ENCODE measurements around the gene PMIS2.

Gene PMIS2

GRCh38 chr19:35618857-35619256, 32.9 kb downstream of the PMIS2 start:
- H3K27me3 ChIP-seq (ENCODE audit: insufficient read depth, low read length): no peaks in the 10 kb centered on the region
- H2AFZ ChIP-seq (ENCODE audit: insufficient read depth, low read length, poor library complexity): no peak overlapping the region
- no peak overlapping the region for H4K8ac ChIP-seq (ENCODE audit: low read depth, low read length)
- peaks cover 2% of the 10 kb centered on the region for H3K9me3 ChIP-seq (ENCODE audit: insufficient read depth, low read depth, low read length)
- no peak overlapping the region for H2BK5ac ChIP-seq (ENCODE audit: low read depth, low read length, poor library complexity)
- no peak overlapping the region for H2AK5ac ChIP-seq (ENCODE audit: low read length)
- no peak overlapping the region for H3K18ac ChIP-seq (ENCODE audit: low read length)
- no peak overlapping the region for H3K9ac ChIP-seq (ENCODE audit: low read length)
- no CpG with 5 or more reads among the region's 7 CpGs for WGBS (ENCODE audit: extremely low coverage, insufficient coverage, insufficient read length)
- no peak overlapping the region for H3K4me3 ChIP-seq (ENCODE audit: low read depth, low read length)
- DNase-seq: no peak
- no peak overlapping the region for H4K91ac ChIP-seq (ENCODE audit: low read depth, low read length)
- no peaks in the 10 kb centered on the region for H3K79me1 ChIP-seq (ENCODE audit: low read length)
- no peaks in the 10 kb centered on the region for H3K79me2 ChIP-seq (ENCODE audit: control insufficient read depth, insufficient read depth, low read length, poor library complexity)
- H3K27ac ChIP-seq (ENCODE audit: low read depth, low read length): no peak overlapping the region
- H2BK12ac ChIP-seq (ENCODE audit: low read length): no peak overlapping the region
- peaks cover 40 to 53% of the 10 kb centered on the region in 2 experiments for H3K36me3 ChIP-seq (ENCODE audit: control insufficient read depth in 1 of 2, insufficient read depth in 2 of 2, low read length in 2 of 2)
- no peak overlapping the region for H3K14ac ChIP-seq (ENCODE audit: low read length)
- no peak overlapping the region for H3K4me2 ChIP-seq (ENCODE audit: low read length)
- H4K12ac ChIP-seq (ENCODE audit: low read depth, low read length): no peak overlapping the region
- H3K4ac ChIP-seq (ENCODE audit: low read depth, low read length): no peak overlapping the region
- H3K23ac ChIP-seq (ENCODE audit: low read length): no peak overlapping the region
- no peaks in the 10 kb centered on the region for H3K4me1 ChIP-seq (ENCODE audit: control insufficient read depth in 1 of 2, insufficient read depth in 2 of 2, low read length in 2 of 2)
- H2BK120ac ChIP-seq (ENCODE audit: insufficient read depth, low read length, poor library complexity): no peak overlapping the region

- H3K9ac ChIP-seq (ENCODE audit: low read length): no peak overlapping the region
- H3K79me1 ChIP-seq (ENCODE audit: low read length): no peaks in the 10 kb centered on the region
- H2AK5ac ChIP-seq (ENCODE audit: low read length): no peak overlapping the region
- no peaks in the 10 kb centered on the region for H3K79me2 ChIP-seq (ENCODE audit: control insufficient read depth, insufficient read depth, low read length, poor library complexity)
- H2BK12ac ChIP-seq (ENCODE audit: low read length): no peak overlapping the region
- H3K27me3 ChIP-seq (ENCODE audit: insufficient read depth, low read length): no peaks in the 10 kb centered on the region
- no peak overlapping the region for H3K4ac ChIP-seq (ENCODE audit: low read depth, low read length)
- H4K12ac ChIP-seq (ENCODE audit: low read depth, low read length): no peak overlapping the region
- peaks cover 2% of the 10 kb centered on the region for H3K9me3 ChIP-seq (ENCODE audit: insufficient read depth, low read depth, low read length)
- H3K14ac ChIP-seq (ENCODE audit: low read length): no peak overlapping the region
- H3K4me2 ChIP-seq (ENCODE audit: low read length): no peak overlapping the region
- no peak overlapping the region for H3K27ac ChIP-seq (ENCODE audit: low read depth, low read length)
- no peak overlapping the region for H3K4me3 ChIP-seq (ENCODE audit: low read depth, low read length)
- WGBS (ENCODE audit: extremely low coverage, insufficient coverage, insufficient read length): no CpG with 5 or more reads among the region's 12 CpGs
- DNase-seq: no peak
- no peak overlapping the region for H4K91ac ChIP-seq (ENCODE audit: low read depth, low read length)
- no peak overlapping the region for H2BK5ac ChIP-seq (ENCODE audit: low read depth, low read length, poor library complexity)
- peaks cover 40 to 53% of the 10 kb centered on the region in 2 experiments for H3K36me3 ChIP-seq (ENCODE audit: control insufficient read depth in 1 of 2, insufficient read depth in 2 of 2, low read length in 2 of 2)
- H3K18ac ChIP-seq (ENCODE audit: low read length): no peak overlapping the region
- no peak overlapping the region for H3K23ac ChIP-seq (ENCODE audit: low read length)
- no peaks in the 10 kb centered on the region for H3K4me1 ChIP-seq (ENCODE audit: control insufficient read depth in 1 of 2, insufficient read depth in 2 of 2, low read length in 2 of 2)
- no peak overlapping the region for H2BK120ac ChIP-seq (ENCODE audit: insufficient read depth, low read length, poor library complexity)
- H4K8ac ChIP-seq (ENCODE audit: low read depth, low read length): no peak overlapping the region
- H2AFZ ChIP-seq (ENCODE audit: insufficient read depth, low read length, poor library complexity): no peak overlapping the region
Observed at GRCh38 chr19:35619290-35619923, 33.4 kb downstream of the PMIS2 start.

DNA sequence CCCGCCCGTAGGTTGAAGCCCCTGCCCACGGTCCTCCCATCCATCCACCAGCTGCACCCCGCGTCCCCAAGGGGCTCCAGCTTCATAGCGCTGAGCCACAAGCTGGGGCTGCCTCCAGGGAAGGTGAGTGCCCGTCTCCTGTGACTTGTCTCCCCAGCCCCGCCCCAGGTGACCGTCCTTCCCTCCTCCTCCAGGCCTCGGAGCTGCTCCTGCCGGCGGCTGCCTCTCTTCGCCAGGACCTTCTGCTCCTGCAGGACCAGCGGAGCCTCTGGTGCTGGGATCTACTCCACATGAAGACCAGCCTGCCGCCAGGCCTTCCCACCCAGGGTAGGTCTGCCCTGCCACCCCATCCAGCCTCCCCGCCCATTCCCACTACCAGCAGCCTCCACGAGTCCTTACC, 34.0 kb downstream of the PMIS2 start:
- Histone ChIP-seq H3K4me2 (ENCODE audit: low read length) (no peak overlapping the region), H2BK5ac (ENCODE audit: low read depth, low read length, poor library complexity) (no peak overlapping the region), H3K79me2 (ENCODE audit: control insufficient read depth, insufficient read depth, low read length, poor library complexity) (no peaks in the 10 kb centered on the region), H2AK5ac (ENCODE audit: low read length) (no peak overlapping the region), H3K36me3 (ENCODE audit: control insufficient read depth in 1 of 2, insufficient read depth in 2 of 2, low read length in 2 of 2) (peaks cover 38 to 48% of the 10 kb centered on the region in 2 experiments), H3K4me1 (ENCODE audit: control insufficient read depth in 1 of 2, insufficient read depth in 2 of 2, low read length in 2 of 2) (no peaks in the 10 kb centered on the region), H3K27me3 (ENCODE audit: insufficient read depth, low read length) (no peaks in the 10 kb centered on the region), H2BK120ac (ENCODE audit: insufficient read depth, low read length, poor library complexity) (no peak overlapping the region), H2BK12ac (ENCODE audit: low read length) (no peak overlapping the region), H4K8ac (ENCODE audit: low read depth, low read length) (no peak overlapping the region), H3K4me3 (ENCODE audit: low read depth, low read length) (no peak overlapping the region), H3K9me3 (ENCODE audit: insufficient read depth, low read depth, low read length) (peaks cover 1% of the 10 kb centered on the region), H3K4ac (ENCODE audit: low read depth, low read length) (no peak overlapping the region), H3K14ac (ENCODE audit: low read length) (no peak overlapping the region), H3K18ac (ENCODE audit: low read length) (no peak overlapping the region), H3K9ac (ENCODE audit: low read length) (no peak overlapping the region), H2AFZ (ENCODE audit: insufficient read depth, low read length, poor library complexity) (no peak overlapping the region), H4K91ac (ENCODE audit: low read depth, low read length) (no peak overlapping the region), H3K79me1 (ENCODE audit: low read length) (no peaks in the 10 kb centered on the region), H3K27ac (ENCODE audit: low read depth, low read length) (no peak overlapping the region), H4K12ac (ENCODE audit: low read depth, low read length) (no peak overlapping the region), H3K23ac (ENCODE audit: low read length) (no peak overlapping the region)
- WGBS (ENCODE audit: extremely low coverage, insufficient coverage, insufficient read length): no CpG with 5 or more reads among the region's 17 CpGs
- DNase-seq: no peak

DNA sequence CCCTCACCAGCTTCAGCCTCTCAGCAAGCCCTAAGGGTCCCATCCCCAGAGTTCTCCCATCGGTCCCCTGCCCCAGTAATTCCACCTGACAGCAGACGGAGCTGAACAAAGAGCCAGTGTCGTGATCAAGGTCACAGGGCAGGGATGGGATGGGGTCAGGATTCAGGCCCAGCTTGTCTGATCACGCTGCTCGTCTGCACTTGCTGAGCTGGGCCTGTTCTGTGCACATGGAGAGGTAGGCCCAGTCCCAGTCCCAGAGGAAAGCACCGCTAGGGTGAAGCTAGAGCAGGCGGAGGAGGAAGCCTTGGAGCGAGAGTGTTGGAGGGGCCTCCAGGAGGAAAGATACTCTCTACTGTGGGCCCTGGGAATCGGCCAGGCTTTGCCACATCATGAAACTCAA, 35.7 kb downstream of the PMIS2 start:
- H3K4me1 ChIP-seq (ENCODE audit: control insufficient read depth in 1 of 2, insufficient read depth in 2 of 2, low read length in 2 of 2): no peaks in the 10 kb centered on the region
- no CpG with 5 or more reads among the region's 9 CpGs for WGBS (ENCODE audit: extremely low coverage, insufficient coverage, insufficient read length)
- H3K27ac ChIP-seq (ENCODE audit: low read depth, low read length): no peak overlapping the region
- H3K23ac ChIP-seq (ENCODE audit: low read length): no peak overlapping the region
- no peak overlapping the region for H2AFZ ChIP-seq (ENCODE audit: insufficient read depth, low read length, poor library complexity)
- H4K12ac ChIP-seq (ENCODE audit: low read depth, low read length): no peak overlapping the region
- no peaks in the 10 kb centered on the region for H3K79me2 ChIP-seq (ENCODE audit: control insufficient read depth, insufficient read depth, low read length, poor library complexity)
- no peak overlapping the region for H3K4ac ChIP-seq (ENCODE audit: low read depth, low read length)
- no peak overlapping the region for H3K9ac ChIP-seq (ENCODE audit: low read length)
- no peak overlapping the region for H2BK120ac ChIP-seq (ENCODE audit: insufficient read depth, low read length, poor library complexity)
- no peak overlapping the region for H3K4me3 ChIP-seq (ENCODE audit: low read depth, low read length)
- H4K8ac ChIP-seq (ENCODE audit: low read depth, low read length): no peak overlapping the region
- H2BK12ac ChIP-seq (ENCODE audit: low read length): no peak overlapping the region
- no peak for DNase-seq
- H3K36me3 ChIP-seq (ENCODE audit: control insufficient read depth in 1 of 2, insufficient read depth in 2 of 2, low read length in 2 of 2): peaks cover 32 to 38% of the 10 kb centered on the region in 2 experiments
- no peak overlapping the region for H3K18ac ChIP-seq (ENCODE audit: low read length)
- no peak overlapping the region for H3K14ac ChIP-seq (ENCODE audit: low read length)
- no peak overlapping the region for H2AK5ac ChIP-seq (ENCODE audit: low read length)
- H3K4me2 ChIP-seq (ENCODE audit: low read length): no peak overlapping the region
- no peaks in the 10 kb centered on the region for H3K27me3 ChIP-seq (ENCODE audit: insufficient read depth, low read length)
- H3K9me3 ChIP-seq (ENCODE audit: insufficient read depth, low read depth, low read length): no peaks in the 10 kb centered on the region
- no peak overlapping the region for H4K91ac ChIP-seq (ENCODE audit: low read depth, low read length)
- no peaks in the 10 kb centered on the region for H3K79me1 ChIP-seq (ENCODE audit: low read length)
- no peak overlapping the region for H2BK5ac ChIP-seq (ENCODE audit: low read depth, low read length, poor library complexity)

Data from trophoblast cell (in vitro differentiated cells and primary cell).